Esophagus squamous epithelium (tissue), 4 donors: Measurements from ENCODE around the gene KCNK3.

Source experiments
- POLR2A ChIP-seq, 4 donors: fragments of 450-650 bp; IDR thresholded peaks; one replicate each; pipeline ENCODE4 v1.6.1; 2017; ENCODE audit warnings: antibody characterized with exemption in 4 of 4, mild to moderate bottlenecking in 4 of 4, moderate library complexity in 3 of 4
- TF ChIP-seq, protein P1 (sequence below), 6 experiments: fragments of 450-650 bp in 4 of 6; fragments of 200-600 bp in 2 of 6; sonication (generic) in 2 of 6; IDR thresholded peaks; one replicate each; pipeline ENCODE4 v1.5.1; 2016 to 2019; ENCODE audit warnings: antibody characterized with exemption in 6 of 6, mild to moderate bottlenecking in 4 of 6, moderate library complexity in 4 of 6

DNA sequence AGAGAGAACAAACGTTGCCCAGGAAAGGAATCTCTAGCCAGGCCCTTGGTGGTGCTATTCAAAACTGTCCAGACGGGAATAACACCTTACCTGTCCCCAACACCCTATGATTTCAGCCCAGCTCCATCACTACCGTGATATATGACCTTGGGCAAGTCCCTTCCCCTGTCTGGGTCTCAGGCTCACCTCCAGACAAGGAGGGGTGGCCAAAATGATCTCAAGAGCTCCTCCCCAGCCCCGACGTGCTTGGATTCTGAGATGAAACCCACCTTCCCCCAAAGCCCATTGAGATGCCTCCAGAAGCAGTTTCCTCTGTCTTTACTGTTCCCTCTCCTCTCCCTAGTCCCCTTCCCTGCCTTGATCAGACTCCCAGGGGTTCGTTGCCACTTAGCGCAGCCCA, 1.5 kb downstream of the KCNK3 start:
- TF ChIP-seq, protein P1, sequence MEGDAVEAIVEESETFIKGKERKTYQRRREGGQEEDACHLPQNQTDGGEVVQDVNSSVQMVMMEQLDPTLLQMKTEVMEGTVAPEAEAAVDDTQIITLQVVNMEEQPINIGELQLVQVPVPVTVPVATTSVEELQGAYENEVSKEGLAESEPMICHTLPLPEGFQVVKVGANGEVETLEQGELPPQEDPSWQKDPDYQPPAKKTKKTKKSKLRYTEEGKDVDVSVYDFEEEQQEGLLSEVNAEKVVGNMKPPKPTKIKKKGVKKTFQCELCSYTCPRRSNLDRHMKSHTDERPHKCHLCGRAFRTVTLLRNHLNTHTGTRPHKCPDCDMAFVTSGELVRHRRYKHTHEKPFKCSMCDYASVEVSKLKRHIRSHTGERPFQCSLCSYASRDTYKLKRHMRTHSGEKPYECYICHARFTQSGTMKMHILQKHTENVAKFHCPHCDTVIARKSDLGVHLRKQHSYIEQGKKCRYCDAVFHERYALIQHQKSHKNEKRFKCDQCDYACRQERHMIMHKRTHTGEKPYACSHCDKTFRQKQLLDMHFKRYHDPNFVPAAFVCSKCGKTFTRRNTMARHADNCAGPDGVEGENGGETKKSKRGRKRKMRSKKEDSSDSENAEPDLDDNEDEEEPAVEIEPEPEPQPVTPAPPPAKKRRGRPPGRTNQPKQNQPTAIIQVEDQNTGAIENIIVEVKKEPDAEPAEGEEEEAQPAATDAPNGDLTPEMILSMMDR (IDR thresholded peaks at IDR 0.05) = no peak
- no peak for TF ChIP-seq POLR2A (IDR thresholded peaks at IDR 0.05)
